HG02885 (cell line): Measurements from ENCODE around the gene CD34.

Experiments
- ATAC-seq: cut with Tn5 transposase; IDR thresholded peaks from one replicate; pipeline ENCODE4 v1.9.1; 2021; ENCODE audit warnings: mild to moderate bottlenecking; ENCODE audit not compliant: unreplicated experiment, poor library complexity

CD34 gene

DNA sequence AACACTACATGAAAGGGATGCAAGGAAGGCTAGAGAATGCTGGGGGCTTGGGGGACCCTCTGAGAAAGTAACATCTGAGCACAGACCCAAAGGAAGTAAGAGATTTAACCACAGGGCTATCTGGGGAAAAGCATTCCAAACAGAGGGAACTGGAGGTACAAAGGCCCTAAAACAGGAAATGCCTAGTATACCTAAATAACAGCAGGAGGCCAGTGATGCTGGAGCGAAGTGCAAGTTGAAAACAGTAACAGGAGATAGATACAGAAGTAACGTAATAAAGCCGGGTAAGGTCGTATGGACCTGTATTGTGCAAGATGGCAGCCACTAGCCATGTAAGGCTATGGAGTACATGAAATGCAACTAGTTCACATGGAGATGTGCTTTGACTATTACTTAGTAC is 52.1 kb downstream of the CD34 start:
- no peak for ATAC-seq

DNA sequence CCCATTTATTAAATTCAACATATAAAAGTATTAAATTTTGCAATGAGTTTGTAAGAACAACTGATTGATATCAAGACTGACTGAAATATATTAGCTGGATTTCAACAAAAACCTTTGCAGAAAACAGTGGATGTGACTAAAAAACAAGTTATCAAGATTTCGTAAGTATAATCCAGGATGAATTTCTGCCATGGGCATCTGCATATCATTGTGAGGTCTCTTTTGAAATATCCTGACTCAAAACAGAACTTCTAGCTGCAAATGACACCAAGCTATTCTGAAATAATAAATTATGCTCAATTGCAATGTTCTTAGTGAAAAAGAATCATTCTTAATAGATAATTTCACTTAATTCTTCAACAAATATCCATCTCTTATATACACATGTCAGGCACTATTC is 52.6 kb downstream of the CD34 start:
- no peak for ATAC-seq

DNA sequence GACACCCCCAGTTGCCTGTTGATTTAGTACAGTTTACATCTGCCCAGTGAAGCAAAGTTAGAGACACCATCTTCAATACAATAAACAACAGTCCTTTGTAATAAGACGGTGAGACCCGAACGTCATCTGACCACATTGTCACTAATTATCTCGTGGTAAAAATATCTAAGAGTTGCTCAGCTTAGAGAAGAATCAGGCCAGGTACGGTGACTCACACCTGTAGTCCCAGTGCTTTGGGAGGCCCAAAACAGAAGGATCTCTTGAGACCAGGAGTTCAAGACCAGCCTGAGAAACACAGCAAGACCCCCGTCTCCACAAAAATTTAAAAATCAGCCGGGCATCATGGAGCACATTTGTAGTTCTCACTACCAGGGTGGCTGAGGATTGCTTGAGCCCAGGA is 53.5 kb downstream of the CD34 start:
- ATAC-seq = no peak

DNA sequence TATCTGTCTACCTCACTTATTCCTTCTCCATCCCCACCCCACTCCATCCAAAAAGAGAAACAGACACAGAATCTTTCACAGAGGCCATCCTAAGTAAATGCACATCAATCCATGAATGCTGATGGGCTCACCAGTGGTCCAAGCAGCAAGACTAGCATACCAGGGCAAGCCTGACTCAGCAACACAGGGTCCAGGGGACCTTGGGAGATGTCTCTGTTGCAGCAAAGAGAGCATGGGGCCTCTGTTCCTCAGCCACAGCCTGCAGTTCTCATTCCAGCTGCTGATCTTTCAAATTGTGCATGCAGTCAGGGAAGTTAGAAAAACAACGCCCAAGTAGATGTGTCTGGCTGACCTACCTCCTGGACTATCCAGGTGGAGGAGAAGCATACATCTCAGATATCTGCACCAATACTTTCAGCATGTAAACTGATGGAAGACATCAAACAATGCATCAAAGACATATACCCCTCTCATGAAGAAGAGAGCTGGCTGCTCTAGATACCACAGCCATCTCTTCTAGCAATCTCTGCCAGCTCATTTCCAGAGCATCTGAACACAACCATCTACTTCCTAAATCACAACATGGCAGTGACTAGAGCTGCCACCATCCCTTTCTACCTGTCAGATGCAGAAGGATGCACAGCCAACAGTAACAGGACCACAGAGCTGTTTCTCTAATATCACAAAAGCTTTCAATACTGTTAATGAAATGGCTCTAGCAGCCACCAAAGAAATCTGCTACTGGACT is 54.5 kb downstream of the CD34 start:
- ATAC-seq = no peak

DNA sequence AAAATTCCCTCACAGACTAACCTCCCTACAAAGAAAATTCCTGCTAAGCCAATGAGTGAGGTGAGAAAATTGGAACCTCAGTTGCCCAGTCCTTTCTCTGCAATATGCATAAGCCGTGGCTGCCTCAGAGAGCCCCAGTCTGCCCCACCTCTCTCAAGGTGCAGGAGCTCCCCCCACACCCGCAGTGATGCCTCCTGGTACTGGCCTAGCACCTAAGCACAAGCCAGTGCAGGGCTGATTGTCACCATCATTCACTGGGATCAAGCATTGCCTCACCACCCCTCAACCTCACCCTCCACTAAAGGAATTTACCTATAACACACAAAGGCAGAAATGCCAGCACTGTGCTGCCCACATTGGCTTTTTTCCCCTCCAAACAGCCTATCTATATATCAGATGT is 56.9 kb downstream of the CD34 start:
- ATAC-seq = no peak

DNA sequence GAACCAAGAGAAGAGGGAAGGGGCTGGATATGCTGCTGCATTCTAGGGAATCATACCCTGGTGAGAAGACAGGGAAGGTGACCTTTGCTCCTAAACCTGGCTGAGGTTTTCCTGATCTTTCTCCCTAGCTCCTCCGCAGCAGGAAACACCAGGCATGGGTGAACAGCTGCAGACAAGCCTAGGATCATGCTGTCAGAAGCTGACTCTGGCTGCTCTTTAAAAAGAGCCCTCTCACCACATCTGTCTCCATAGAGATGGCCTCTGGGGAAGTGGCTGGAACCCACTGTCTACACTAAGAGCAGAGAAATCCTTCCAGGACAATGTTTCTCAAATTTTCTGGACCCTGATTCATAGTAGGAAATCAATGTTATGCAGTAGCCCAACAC is 57.6 kb downstream of the CD34 start:
- ATAC-seq = no peak

DNA sequence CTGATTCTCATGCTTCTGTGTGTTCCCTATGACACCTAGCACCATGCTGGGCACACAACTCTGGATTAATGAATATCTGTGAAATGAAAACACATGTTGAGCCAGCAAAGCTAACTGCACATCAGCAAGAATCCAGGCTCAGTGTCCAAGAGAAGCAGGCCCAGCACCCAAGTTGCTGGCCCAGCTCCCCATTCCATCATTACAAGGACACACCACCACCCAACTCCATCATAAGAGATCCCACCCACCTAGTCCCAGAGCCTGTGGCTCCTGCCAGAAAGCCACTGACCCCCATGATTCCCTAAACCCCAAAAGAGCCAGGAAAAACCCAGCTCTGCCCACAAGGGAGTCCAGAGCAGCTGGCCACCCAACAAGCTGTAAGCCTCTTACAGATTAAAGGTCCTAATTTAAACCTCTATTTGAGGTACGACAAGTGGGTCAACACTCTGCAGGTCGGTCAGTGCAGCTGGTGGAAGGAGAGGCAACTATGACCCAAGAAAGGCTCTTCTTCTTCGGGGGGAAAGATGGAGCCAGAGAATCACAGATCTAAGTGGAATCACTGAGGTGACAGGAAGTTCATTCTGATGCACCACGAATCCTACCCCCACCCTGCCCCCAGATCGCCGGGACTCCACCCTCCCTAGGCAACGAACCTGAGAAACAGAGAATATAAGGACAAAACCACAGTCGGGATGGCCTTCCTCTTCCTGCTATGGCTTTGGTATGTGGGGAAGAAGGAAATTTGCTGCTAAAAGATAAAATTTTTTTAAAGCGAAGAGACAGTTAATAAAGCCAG is 58.2 kb downstream of the CD34 start:
- no peak for ATAC-seq

DNA sequence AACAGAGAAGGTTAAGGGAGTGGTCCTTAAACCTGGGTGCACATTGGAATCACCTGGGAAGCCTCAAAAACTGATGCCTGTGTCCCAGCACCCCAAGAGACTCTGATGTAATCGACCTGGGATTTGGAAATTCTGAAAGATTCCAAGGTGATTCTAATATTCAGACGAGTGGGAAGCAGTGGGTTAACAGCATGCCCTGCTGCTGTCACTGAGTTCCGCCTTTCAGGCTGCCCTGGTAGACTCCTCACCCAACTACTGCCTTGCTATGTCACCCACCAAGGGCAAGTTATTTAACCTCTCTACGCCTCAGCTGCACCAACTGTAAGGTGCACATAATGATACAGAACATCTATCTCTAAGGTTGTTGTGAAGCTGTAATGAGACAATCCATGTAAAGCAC is 59.2 kb downstream of the CD34 start:
- no peak for ATAC-seq

DNA sequence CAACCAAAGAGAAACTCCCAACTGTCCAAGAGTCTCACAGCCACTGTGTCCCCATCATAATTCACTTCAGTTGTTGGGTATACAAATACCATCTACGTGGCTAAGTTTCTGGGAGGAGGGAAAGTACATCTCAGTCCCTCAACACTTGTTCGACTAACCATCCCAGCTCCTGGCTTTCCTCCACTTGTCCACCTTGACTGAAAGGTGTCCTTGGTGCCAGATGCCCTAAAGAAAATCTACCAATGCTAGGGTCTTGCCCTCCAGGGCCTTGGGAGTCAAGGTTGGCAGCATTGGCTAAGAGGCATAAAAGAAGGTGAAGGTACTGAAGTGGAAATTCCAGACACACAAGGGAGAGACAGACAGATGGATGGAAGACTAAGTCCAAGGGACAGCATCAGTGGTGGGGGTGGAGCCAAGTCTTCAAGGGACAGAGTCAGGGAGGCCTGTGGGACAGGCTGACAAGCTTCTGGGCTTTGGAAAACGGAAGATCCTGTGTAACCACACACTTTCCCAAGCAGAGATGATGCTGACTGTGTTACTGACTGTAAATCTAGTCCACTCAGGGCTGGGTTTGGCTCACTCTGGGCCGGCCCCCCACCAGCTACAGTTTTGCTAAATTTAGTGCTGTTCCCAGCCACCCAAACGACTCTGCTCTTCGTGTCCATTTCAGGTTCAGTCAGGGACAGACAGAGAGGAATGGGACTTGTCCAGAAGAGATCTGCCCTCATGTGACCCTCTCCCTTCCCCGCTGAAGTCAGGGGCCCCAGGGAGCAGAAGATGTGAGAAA is 60.1 kb downstream of the CD34 start:
- no peak for ATAC-seq

DNA sequence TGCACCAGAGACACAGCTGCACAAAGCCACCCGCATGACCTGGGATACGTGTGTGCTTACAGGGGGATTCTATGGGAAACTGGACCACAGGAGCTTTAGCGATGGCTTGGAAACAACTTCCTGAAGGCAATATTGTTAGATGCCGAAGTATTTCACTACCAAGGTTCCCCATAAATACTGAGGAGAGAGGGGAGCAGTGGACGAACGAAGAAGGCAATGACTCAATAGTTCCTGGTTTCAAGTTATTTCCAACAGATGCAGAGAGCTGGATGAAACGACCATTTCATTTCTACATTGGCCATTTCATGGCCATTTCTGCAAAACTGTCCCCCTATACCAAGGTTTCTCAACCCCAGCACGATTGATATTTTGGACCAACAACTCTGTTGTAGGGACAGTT is 61.3 kb downstream of the CD34 start:
- ATAC-seq = no peak

DNA sequence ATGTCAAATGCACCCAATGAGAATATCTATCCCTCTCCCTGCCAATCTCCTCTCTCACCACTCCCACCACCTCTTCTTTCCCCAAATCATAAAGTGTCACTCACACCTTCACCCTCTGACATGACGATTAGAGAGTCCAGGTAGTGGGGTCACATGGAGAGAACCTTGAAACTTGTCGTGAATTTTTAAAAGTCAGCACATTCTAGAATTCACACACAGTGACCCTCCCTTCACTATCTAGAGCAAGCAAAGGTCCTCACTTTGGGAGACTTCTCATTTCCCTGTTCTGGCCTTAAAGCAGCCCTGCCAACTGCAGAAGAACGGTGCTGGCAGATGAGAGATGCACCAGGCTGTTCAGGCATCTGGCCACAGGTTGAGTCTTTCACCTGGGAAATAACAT is 61.9 kb downstream of the CD34 start:
- ATAC-seq = no peak

DNA sequence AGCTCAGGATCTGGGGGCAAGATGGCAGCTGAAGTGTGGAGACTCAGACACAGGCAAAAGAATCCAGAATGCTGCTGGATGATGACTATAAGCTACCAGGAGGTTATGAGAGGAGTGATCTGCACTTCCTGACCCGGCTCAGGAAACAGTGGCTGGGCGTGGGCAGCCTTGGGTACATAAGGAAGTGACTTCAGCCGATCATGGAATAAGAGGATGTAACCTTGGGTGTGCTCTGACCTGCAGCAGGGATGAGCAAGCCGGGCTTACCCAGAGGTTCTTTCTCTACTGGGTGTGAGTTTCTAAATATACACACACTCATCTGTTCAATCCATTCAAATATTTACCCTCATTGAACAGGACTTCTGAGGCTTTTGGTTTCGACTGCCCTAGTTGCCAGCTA is 62.7 kb downstream of the CD34 start:
- ATAC-seq = no peak

DNA sequence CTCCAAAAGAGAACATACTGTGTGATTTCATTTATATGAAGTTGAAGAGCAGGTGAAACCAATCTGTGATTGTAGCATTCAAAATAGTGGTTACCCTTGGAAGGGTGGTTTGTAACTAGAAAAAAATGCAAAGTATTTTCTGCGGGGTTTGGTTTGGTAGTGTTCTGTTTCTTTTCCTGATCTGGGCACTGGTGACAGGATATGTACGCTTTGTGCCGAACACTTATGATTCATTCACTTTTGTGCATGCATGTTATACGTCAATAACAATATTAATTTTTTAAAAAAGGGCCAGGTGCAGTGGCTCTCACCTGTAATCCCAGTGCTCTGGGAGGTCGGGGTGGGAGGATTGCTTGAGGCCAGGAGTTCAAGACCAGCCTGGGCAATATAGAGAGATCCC is 63.8 kb downstream of the CD34 start:
- ATAC-seq = no peak

DNA sequence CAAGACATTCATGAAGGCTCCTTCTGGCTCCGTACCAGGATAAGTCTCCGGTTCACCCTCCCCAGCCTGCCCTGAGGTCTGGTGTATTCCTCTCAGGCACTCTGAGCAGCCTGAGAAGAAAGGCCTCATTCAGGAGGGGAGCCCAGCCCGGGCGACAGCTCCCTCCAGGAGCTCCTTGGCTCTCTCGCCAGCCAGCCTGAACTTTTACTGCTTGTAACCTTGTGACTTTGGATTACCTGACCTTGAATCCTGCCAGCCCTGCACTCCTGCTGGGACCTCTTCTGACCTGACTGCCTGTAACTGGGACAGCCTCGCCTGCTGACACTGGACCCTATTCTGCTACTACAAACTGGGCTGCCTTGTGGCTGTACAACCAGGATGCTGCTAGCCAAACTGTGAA is 65.8 kb downstream of the CD34 start:
- ATAC-seq = no peak

DNA sequence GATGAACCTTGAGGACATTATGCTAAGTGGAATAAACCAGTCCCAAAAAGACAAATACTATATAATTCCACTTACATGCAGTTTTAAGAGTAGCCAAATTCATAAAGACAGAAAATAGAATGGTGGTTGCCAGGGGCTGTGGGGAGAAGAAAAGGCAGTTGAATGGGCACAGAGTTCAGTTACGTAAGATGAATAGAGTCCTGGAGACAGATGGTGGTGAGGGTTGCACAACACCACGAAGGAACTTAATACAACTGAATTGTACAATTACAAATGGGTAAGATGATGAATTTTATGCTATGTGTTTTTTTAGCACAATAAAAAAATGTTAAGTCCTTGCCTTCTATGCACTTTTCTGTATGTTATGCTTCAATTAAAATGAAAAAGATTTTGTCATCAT is 66.6 kb downstream of the CD34 start:
- ATAC-seq = no peak

DNA sequence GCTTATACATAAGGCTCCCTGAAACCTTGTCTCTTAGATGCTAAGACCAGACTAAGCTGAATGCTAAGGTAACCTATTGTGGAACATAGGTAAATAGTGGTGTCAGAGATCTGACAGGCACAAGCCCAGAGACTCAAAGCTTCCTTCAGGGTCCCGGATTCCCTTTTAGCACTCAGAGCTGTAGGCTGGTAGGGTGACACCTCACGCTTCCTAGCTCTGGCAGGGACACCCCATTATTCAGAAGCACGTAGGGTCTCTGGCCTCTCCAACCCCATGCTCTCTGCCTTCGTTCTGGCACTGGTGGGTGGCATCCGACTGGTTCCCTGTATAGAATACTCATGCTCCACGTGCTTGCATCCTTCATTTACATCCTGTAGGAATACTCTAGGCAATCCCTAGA is 68.4 kb downstream of the CD34 start:
- no peak for ATAC-seq

DNA sequence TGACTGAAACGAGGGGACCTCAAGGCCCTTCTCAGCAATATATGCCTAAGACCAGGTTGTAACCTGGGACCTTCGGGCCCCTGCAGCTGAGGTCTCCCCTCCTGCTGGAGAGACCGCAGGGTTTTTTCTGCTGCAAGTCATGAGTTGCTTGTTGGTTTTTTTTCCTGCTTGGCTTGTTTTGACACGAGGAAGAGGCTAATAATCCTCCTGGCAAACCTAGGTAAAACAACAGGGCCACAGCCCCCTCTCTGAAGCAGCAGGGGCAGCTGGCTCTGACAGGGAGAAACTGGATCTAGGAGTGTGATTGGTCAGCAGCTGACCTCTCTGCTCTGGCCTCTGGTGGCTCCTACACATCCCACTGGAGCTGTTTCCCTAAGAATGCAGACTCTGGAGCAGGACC is 69.0 kb downstream of the CD34 start:
- no peak for ATAC-seq

DNA sequence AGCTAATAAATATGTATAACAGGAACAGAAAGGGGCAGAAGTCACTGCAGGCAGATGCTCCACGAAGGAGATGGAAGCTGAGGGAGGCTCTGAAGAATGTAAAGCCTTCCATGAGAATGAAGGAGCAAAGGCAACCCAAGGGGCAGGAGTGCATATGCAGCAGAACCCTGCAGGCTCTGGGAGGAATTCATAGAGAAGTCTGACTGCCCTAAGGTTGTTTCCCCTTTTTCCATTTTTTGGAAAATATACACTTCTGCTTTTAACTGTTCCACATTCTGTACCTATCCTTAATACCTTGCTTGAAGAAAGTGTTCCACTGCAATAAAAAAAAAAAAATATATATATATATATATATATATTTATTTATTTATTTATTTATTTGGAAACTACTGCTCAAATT is 69.6 kb downstream of the CD34 start:
- ATAC-seq = no peak

DNA sequence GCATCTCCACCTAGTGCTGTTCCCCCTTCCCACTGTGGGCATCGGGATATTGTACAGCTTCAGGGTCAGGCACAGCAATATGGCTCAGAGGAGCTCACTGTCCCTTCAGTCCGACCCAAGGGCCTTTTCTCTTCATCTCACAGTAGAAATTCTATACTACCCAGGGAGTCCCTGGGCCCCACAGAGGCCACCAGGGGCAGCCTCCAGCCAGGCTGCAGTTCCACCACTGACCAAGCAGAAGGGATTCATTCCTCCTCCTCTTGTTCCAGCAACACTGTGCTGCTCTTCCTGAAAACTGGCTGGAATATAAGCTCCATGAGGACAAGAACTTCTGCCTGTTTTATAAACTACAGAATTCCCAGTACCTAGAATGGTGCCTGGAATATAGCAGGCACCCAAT is 70.5 kb downstream of the CD34 start:
- no peak for ATAC-seq

DNA sequence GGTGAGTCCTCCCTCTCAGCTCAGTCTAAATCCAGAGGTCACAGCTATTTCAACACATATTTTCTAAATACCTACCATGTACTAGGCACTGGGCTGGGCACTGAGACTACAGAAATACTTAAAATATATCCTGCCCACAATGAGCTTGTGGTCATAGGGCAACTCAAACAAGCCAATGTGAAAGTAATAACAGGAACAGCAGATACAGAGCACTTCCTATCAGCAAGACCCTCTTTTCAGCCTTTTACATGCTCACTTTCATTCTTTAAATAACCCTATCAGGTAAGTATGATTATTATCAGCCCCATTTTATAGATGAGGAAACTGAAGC is 71.9 kb downstream of the CD34 start:
- no peak for ATAC-seq
